GM18505 (cell line): Measurements from ENCODE around the gene KRT31.
"Not testable (repeated sequence)": the region's sequence is repeated elsewhere in the genome, so short reads cannot be mapped to it uniquely, and the experiment has no call there.

ENCODE experiments used
- ATAC-seq: cut with Tn5 transposase; IDR thresholded peaks from one replicate; pipeline ENCODE4 v1.9.1; 2021; ENCODE audit not compliant: unreplicated experiment
- POLR2A ChIP-seq: IDR thresholded peaks from 4 replicates; pipeline ENCODE4 v1.6.1; 2011; ENCODE audit warnings: borderline replicate concordance; ENCODE audit not compliant: insufficient read depth, insufficient read length; ENCODE audit errors: extremely low read depth

The KRT31 gene

GRCh38 chr17:41393294-41393693 is 4.1 kb downstream of the KRT31 start:
- ATAC-seq, result no peak
- no peak for TF ChIP-seq POLR2A

GRCh38 chr17:41392278-41392677 is 5.1 kb downstream of the KRT31 start:
- no peak for TF ChIP-seq POLR2A
- no peak for ATAC-seq

DNA sequence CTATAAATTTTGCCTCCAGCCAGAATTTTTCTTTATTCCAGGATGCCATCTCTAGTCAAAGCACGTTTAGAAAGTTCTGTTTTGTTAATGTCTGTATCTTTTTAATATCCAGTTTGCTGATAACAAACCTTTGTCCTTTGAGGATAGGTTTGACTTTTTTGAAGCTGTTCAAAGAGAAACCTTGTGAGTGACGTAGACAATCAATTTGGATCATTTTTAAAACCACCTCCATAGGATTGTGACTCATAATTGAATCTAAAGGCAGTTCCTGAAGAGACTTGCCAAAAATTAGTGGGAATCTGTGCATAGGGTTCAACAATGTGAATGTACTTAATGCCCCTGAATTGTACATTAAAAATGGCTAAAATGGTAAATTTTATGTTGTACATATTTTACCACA is 5.9 kb downstream of the KRT31 start:
- no peak for TF ChIP-seq POLR2A
- no peak for ATAC-seq

GRCh38 chr17:41390411-41390938 is 6.9 kb downstream of the KRT31 start:
- no peak for TF ChIP-seq POLR2A
- no peak for ATAC-seq

- TF ChIP-seq POLR2A, result no peak
- ATAC-seq, result no peak
Observed at GRCh38 chr17:41387670-41388069, 9.7 kb downstream of the KRT31 start.

GRCh38 chr17:41386227-41386626 is 11.2 kb downstream of the KRT31 start:
- no peak for TF ChIP-seq POLR2A
- no peak for ATAC-seq

DNA sequence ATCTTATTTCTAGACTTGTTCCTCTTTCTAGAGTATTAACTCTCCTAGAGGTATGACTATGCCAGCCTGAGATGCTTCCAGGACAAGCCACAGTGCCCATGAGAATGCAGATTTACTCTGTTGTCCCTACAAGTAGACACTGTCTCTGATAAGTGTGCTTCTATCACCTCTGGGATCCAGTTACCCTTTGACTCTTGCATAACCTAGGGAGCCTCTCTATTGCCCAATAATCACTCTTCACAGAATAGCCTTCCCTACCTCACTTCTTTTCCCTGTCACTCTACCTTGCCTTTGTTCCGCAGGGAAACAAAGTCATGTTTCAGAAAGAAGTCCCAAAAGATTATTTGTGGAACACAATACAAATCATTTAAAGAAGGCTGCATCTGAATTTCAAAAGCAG is 13.7 kb downstream of the KRT31 start:
- ATAC-seq, result no peak
- no peak for TF ChIP-seq POLR2A

GRCh38 chr17:41382394-41382793 is 15.0 kb downstream of the KRT31 start:
- ATAC-seq, result no peak
- no peak for TF ChIP-seq POLR2A

DNA sequence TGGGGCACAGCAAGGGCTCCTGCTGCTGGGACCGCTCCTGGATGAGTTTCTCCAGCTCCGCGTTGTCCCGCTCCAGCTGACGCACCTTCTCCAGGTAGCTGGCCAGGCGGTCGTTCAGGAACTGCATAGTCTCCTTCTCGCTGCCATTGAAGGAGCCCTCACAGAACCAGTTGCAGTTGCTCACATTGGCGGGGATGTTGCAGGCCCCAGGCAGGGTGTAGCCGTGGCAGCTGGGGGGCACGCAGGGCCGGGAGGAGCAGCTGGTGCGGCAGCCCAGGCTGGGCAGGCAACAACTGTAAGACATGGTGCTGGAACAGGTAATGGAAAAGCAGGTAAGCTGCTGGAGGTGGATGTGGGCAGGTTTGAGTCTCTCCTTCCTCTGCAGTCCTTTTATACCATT is 15.5 kb downstream of the KRT31 start, which contains the start of gene KRT34:
KRT34 (minus strand) TSS at position 364 of the 400 bp plus-strand sequence; CDS start at position 304, 60 bp downstream.
- ATAC-seq, result not testable (repeated sequence)

DNA sequence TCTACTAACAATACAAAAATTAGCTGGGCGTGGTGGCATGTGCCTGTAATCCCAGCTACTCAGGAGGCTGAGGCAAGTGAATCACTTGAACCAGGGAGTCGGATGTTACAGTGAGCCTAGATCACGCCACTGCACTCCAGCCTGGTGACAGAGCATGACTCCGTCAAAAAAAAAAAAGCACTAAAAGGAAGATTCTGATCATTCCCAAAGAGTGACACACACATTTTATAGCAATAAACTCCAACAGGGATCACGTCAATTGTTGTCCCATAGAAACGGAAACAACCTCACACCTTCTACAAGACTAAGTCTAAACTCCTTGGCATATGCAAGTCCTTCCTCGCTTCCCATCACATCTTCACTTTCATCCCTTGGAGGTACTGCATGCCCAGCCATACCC is 17.3 kb downstream of the KRT31 start:
- not testable (repeated sequence) for ATAC-seq

DNA sequence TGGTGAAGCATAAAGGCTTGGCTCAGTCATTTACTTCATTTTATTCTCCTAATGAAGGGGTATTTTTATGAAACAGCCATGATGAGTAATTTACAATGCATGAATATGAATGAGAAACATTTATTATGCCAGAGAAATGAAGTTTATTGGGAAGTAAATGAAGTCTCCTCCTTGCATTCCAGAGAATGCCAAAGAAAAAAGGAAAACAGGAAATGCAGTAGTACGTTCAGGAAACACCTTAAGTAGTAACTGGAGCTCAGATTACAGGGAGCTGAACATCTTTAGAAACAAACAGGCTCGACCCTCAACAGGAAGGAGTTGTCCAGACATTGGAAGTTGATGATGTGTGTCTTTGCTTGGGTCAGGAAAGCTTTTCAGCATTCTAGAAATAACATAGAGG is 19.9 kb downstream of the KRT31 start:
- ATAC-seq, result no peak
- no peak for TF ChIP-seq POLR2A

DNA sequence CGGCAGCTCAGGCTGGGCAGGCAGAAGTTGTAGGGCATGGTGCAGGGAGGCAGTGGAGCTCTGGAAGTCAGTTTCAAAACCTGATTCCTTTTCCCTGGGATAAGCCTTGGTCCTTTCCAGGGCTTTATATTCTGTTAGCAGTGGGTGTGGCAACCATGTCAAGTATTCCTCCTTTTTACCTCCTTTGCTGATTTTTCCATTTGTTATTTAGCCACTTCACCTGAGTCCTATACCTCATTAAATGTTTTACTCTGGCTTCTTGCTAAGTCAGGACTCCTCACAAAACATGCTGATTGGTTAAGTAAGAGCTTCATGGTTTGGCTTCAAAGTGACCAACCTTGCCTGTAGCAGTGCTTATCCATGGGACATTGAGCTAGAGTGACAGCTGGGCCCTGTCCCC is 27.7 kb downstream of the KRT31 start, which contains the start of gene KRT33B:
KRT33B (minus strand) TSS at position 101 of the 400 bp plus-strand sequence; CDS start at position 38, 63 bp downstream.
- no peak for TF ChIP-seq POLR2A
- ATAC-seq, result no peak

GRCh38 chr17:41369023-41369422 is 28.4 kb downstream of the KRT31 start:
- no peak for TF ChIP-seq POLR2A
- ATAC-seq, result no peak

DNA sequence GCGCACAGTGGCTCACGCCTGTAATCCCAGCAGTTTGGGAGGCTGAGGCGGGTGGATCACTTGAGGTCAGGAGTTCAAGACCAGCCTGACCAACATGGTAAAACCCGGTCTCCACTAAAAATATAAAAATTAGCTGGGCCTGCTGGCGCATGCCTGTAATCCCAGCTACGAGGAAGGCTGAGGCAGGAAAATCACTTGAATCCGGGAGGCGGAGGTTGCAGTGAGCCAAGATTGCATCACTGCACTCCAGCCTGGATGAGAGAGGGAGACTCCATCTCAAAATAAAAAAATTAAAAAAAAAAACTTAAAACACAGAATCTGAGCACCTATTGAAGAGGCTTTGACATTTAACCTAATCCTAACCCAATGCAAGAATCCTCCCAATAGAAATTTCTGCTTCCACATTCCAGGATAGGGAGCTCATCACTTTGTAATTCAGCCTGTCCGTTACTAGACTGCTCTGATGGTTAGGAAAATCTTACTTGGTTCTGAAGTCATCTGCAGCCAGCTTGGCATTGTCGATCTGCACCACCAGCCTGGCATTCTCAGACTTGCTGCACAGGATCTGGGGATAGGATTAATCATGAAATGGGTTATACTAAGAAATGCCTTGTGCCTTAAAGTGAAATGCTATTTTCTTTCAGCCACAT is 29.9 kb downstream of the KRT31 start:
- no peak for ATAC-seq
- no peak for TF ChIP-seq POLR2A

DNA sequence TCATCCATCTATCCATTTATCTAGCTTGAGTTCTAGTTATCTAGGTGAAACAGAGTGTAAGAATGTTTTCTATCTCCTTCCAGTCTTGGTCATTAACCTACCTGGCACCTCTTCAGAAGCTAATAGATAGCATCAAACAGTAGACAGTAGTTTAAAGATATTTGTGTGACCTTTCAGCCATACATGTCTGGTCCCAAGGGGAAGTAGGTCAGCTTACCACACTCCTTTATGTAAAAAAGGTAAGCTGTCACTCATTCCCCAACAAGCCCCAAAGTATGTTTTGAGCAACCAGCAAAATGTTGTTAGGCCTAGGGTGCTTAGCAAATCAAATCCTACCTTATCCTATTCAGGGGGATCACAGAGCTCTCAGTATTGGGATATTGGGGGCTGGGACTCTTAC is 31.3 kb downstream of the KRT31 start:
- no peak for TF ChIP-seq POLR2A

More for the DNA sequence above, 31.3 kb downstream of the KRT31 start:
- no peak for ATAC-seq
